Measurements from ENCODE around the gene XRN2. TPM values are rescaled to one million over a fixed set of nuclear protein-coding genes. Genes with fewer than 3 reads are reported as not detected.

XRN2 gene
- total RNA-seq = 10 to 100 TPM; 68.0 to 70.4 TPM

DNA sequence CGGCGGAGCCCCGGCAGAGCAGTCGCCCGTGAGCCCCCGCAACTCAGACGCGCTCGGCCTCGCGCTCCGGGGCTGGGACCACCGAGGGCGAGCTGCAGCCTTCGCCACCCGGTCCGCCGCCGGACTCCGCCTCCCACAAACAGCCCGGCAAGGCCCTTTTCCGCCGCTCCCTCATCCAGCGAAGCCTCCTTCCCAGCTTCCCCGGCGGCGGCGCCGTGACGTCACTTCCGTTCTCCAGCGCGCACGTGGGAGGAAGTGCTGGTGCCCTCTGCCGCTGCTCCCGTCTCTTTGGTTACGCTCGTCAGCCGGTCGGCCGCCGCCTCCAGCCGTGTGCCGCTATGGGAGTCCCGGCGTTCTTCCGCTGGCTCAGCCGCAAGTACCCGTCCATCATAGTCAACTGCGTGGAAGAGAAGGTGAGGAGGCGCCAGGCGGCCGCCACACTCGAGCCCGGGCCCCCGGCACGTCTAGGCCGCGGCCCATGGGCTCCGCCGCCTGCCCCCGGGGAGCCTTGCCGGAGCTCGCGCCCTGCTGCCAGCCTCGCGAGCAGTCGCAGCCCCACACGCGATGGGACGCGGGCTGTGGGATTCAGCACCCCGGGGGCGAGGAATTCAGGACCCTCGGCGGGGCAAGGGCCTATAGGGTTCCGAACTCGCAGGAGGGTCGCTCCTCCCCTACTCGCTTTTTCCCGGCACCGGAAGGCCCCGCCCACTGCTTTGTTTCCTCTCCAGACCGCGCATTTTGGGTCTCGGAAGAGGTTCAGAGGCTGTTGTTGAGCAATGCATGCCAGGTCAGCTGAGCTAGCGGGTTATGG, at the start of gene XRN2:
TSS of gene XRN2 (plus strand) at position 271 of the 811 bp plus-strand sequence. CDS start at position 339, 68 bp downstream.
- H3K27ac Mint-ChIP-seq = peak within 1 kb of the TSS; percentile 97
- peaks cover 2% of the 10 kb centered on the region for H3K9me3 Mint-ChIP-seq
- ChIA-PET CTCF (interaction anchor here (0.7 to 2.5 kb wide), 4 partner anchors 9 to 202 kb away, joined by 3 to 7 read pairs (median 4); no protein-coding TSS in a partner anchor), POLR2A (interaction anchor here (0.6 to 4.3 kb wide), 13 partner anchors 8 to 1251 kb away, joined by 3 to 21 read pairs (median 4); partner anchors contain the start of genes CFAP61 and CRNKL1)
- H3K27me3 Mint-ChIP-seq = peaks cover 4% of the 10 kb centered on the region
- peak; percentile 95 for DNase-seq
- peaks cover 33% of the 10 kb centered on the region for H3K36me3 Mint-ChIP-seq (ENCODE audit: low read depth)
- peak within 1 kb of the TSS; percentile 88 for H3K4me3 Mint-ChIP-seq
- H3K4me1 Mint-ChIP-seq = peaks cover 29% of the 10 kb centered on the region

DNA sequence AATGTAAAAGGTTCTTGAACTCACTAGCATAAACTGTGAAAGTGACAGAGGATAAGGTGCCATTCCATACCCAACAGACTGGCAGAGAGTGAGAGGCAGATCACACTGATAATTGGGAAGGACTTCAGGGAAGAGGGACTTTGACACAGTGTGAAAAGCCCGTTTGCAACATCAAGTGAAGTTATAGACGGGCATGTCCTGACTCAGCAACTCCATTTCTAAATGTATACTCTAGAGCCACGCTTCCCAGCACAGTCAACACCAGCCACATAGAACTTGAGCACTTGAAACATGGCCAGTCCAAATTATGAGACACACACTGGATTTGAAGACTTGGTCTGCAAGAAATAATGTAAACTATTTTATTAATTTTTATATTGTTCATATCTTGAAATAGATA, 45.9 kb upstream of the XRN2 start:
- ChIA-PET CTCF (interaction anchor here (0.7 kb wide), 1 partner anchor 13 kb away, joined by 4 read pairs; no protein-coding TSS in a partner anchor), POLR2A (no interaction called here)
- Mint-ChIP-seq H3K4me3 (no peak overlapping the region), H3K36me3 (ENCODE audit: low read depth) (no peaks in the 10 kb centered on the region), H3K27ac (no peak overlapping the region), H3K4me1 (no peaks in the 10 kb centered on the region), H3K27me3 (peaks cover 4% of the 10 kb centered on the region), H3K9me3 (no peaks in the 10 kb centered on the region)
- DNase-seq = no peak

DNA sequence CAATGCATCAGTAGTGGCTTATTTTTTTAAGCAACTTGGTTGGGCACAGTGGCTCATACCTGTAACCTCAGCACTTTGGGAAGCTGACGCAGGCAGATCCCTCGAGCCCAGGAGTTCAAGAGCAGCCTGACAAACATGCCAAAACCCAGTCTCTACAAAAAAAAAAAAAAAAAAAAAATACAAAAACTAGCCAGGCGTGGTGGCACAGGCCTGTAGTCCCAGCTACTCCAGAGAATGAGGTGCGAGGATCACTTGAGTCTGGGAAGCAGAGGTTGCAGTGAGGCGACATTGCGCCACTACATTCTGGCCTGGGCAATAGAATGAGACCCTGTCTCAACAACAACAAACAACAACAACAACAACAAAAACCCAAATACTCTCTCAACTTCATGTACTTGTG, 44.7 kb upstream of the XRN2 start:
- Mint-ChIP-seq H3K4me1 (no peaks in the 10 kb centered on the region), H3K27me3 (peaks cover 7% of the 10 kb centered on the region), H3K4me3 (no peak overlapping the region), H3K36me3 (ENCODE audit: low read depth) (no peaks in the 10 kb centered on the region), H3K27ac (no peak overlapping the region), H3K9me3 (no peaks in the 10 kb centered on the region)
- no peak for DNase-seq
- ChIA-PET CTCF (no interaction called here), POLR2A (no interaction called here)

DNA sequence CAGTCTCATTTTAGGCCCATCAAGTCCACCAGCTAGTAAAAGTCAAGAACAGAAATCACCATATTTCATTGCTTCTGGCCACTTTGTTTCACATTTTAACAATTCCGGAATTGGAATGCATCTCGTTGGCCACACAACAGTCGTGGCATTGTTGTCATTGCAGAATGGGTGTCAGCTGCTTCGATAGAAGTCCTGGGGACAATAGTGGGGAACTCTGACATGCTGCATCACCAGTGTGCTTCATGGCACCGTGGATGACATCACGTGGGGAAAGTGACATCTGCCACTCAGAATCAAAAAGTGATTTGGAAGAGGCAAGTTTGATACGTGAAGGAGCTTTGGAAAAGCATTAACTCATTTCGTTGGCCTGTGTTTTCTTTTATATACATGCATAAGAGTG, 43.8 kb upstream of the XRN2 start:
- H3K27ac Mint-ChIP-seq = no peak overlapping the region
- no peak for DNase-seq
- POLR2A ChIA-PET = no interaction called here

DNA sequence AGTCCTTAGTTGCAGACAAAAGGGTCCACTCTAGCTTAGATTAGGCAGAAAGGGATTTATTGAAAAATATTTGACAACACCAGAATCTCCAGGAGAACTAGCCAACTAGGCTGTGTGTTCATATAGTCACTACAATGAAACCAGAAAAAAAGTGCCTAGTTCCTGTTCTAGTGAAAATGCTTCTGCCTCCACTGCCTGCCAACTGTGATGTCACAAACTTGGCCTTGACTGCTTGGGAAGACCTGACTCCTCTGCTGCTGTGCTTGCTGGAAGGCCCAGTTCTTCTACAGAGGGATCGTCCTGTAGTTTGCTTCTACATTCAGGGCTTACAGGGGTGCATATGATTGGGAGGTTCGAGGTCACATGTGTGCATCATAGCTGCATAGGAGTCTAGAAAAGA, 40.3 kb upstream of the XRN2 start:
- POLR2A ChIA-PET = no interaction called here
- H3K27ac Mint-ChIP-seq = no peak overlapping the region
- no peak overlapping the region for H3K4me3 Mint-ChIP-seq
- no peaks in the 10 kb centered on the region for H3K4me1 Mint-ChIP-seq
- no peak for DNase-seq
- no peaks in the 10 kb centered on the region for H3K36me3 Mint-ChIP-seq (ENCODE audit: low read depth)
- H3K9me3 Mint-ChIP-seq = no peaks in the 10 kb centered on the region
- CTCF ChIA-PET = no interaction called here
- H3K27me3 Mint-ChIP-seq = peaks cover 7% of the 10 kb centered on the region

More for the DNA sequence above, 43.8 kb upstream of the XRN2 start:
- Mint-ChIP-seq H3K9me3 (no peaks in the 10 kb centered on the region), H3K4me1 (no peaks in the 10 kb centered on the region), H3K36me3 (ENCODE audit: low read depth) (no peaks in the 10 kb centered on the region), H3K4me3 (no peak overlapping the region), H3K27me3 (peaks cover 7% of the 10 kb centered on the region)
- CTCF ChIA-PET = no interaction called here

DNA sequence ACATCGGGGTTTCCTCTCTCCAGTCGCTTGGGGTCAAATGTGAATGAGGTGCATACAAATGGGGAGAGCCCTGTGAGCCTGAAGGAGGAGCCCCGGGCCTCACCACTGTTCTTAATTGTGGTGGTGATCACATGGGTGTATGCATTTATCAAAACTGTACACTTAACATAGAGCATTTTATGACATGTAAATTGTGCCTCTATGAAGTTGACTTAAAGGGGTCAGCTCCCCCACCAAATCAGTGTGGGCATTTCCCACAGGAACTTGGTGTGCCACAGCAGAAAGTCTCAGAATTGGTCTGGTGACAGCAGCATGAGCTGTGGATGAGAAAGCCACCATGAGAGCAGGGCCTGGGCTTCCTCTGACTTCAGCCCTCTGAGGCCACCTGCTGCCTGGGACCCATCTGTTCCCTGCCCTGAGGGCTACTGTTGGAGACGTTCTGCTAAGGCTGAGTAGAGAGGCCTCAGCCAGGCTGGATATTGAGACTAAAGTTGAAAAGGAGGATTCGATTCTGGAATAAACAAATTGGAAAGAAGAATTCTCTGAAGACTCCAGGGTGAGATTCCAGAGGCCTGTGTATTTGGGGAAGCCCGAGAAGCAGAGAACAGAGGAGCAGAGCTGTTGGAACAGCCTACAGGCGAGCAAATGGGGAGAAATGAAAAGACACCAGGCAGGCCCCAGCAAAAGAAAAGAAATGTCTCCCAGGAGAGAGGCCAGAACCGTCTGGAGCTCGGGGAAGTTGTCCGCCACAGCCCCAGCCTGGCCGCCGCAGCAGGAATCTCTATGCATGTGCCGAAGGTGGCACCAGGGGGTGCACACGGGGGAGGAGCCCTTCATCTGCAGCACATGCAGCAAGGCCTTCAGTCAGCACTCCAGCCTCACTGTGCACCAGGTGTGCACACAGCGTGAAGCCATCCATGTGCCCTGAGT, 37.6 kb upstream of the XRN2 start:
- POLR2A ChIA-PET = no interaction called here
- no peak overlapping the region for H3K4me3 Mint-ChIP-seq

DNA sequence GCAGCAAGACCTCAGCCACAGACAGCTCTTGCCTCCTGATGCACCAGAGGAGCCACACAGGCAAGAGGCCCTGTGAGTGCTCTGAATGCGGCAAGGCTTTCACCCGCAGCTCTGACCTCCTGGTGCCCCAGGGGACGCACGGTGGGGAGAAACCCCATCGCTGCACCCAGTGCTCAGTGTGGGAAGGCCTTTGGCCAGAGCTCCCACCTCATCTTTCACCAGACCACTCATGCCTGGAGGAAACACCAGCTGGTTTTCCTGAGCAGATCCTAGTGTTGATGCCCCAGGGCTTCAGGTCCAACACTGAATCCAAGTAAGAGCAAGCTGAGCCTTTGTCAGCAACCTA, 37.0 kb upstream of the XRN2 start:
- CTCF ChIA-PET = no interaction called here
- H3K27ac Mint-ChIP-seq = no peak overlapping the region
- H3K36me3 Mint-ChIP-seq (ENCODE audit: low read depth) = no peaks in the 10 kb centered on the region
- no peaks in the 10 kb centered on the region for H3K4me1 Mint-ChIP-seq
- POLR2A ChIA-PET = no interaction called here
- no peak overlapping the region for H3K4me3 Mint-ChIP-seq
- peaks cover 4% of the 10 kb centered on the region for H3K27me3 Mint-ChIP-seq
- DNase-seq = no peak
- no peaks in the 10 kb centered on the region for H3K9me3 Mint-ChIP-seq

More for the DNA sequence above, 37.6 kb upstream of the XRN2 start:
- CTCF ChIA-PET = no interaction called here
- no peak overlapping the region for H3K27ac Mint-ChIP-seq
- H3K36me3 Mint-ChIP-seq (ENCODE audit: low read depth) = no peaks in the 10 kb centered on the region
- H3K4me1 Mint-ChIP-seq = no peaks in the 10 kb centered on the region
- no peak for DNase-seq
- H3K27me3 Mint-ChIP-seq = peaks cover 7% of the 10 kb centered on the region
- H3K9me3 Mint-ChIP-seq = no peaks in the 10 kb centered on the region

GRCh38 chr20:21269772-21270171, 33.4 kb upstream of the XRN2 start:
- Mint-ChIP-seq H3K9me3 (no peaks in the 10 kb centered on the region), H3K4me3 (no peak overlapping the region), H3K27me3 (peaks cover 5% of the 10 kb centered on the region), H3K36me3 (ENCODE audit: low read depth) (no peaks in the 10 kb centered on the region), H3K27ac (no peak overlapping the region), H3K4me1 (no peaks in the 10 kb centered on the region)
- DNase-seq = no peak
- POLR2A ChIA-PET = no interaction called here
- CTCF ChIA-PET = interaction anchor here (0.6 kb wide), 1 partner anchor 13 kb away, joined by 4 read pairs; no protein-coding TSS in a partner anchor

DNA sequence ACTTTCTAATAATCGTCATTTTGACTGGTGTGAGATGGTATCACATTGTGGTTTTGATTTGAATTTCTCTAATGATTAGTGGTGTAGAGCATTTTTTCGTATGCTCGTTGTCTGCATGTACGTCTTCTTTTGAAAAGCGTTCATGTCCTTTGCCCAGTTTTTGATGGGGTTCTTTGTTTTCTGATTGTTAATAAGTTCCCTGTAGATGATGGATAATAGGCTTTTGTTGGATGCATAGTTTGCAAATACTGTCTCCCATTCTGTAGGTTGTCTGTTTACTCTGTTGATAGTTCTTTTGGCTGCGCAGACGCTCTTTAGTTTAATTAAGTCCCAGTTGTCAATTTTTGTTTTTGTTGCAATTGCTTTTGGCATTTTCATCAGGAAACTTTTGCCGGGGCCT, 32.3 kb upstream of the XRN2 start:
- H3K4me1 Mint-ChIP-seq = no peaks in the 10 kb centered on the region
- H3K36me3 Mint-ChIP-seq (ENCODE audit: low read depth) = no peaks in the 10 kb centered on the region
- POLR2A ChIA-PET = no interaction called here
- DNase-seq = no peak
- CTCF ChIA-PET = no interaction called here
- H3K9me3 Mint-ChIP-seq = no peaks in the 10 kb centered on the region
- H3K27me3 Mint-ChIP-seq = peaks cover 5% of the 10 kb centered on the region
- H3K4me3 Mint-ChIP-seq = no peak overlapping the region
- H3K27ac Mint-ChIP-seq = no peak overlapping the region

GRCh38 chr20:21272279-21272678, 30.9 kb upstream of the XRN2 start:
- Mint-ChIP-seq H3K27ac (no peak overlapping the region), H3K4me1 (no peaks in the 10 kb centered on the region), H3K9me3 (no peaks in the 10 kb centered on the region), H3K4me3 (no peak overlapping the region), H3K36me3 (ENCODE audit: low read depth) (no peaks in the 10 kb centered on the region), H3K27me3 (peaks cover 6% of the 10 kb centered on the region)
- ChIA-PET CTCF (no interaction called here), POLR2A (no interaction called here)
- no peak for DNase-seq

GRCh38 chr20:21272679-21273078, 30.5 kb upstream of the XRN2 start:
- H3K4me1 Mint-ChIP-seq = no peaks in the 10 kb centered on the region
- no peak for DNase-seq
- H3K27me3 Mint-ChIP-seq = peaks cover 6% of the 10 kb centered on the region
- ChIA-PET CTCF (no interaction called here), POLR2A (no interaction called here)
- H3K4me3 Mint-ChIP-seq = no peak overlapping the region
- H3K27ac Mint-ChIP-seq = no peak overlapping the region
- no peaks in the 10 kb centered on the region for H3K36me3 Mint-ChIP-seq (ENCODE audit: low read depth)
- H3K9me3 Mint-ChIP-seq = no peaks in the 10 kb centered on the region

GRCh38 chr20:21273755-21274386, 29.3 kb upstream of the XRN2 start:
- Mint-ChIP-seq H3K27me3 (peaks cover 9% of the 10 kb centered on the region), H3K27ac (no peak overlapping the region), H3K4me1 (no peaks in the 10 kb centered on the region), H3K36me3 (ENCODE audit: low read depth) (no peaks in the 10 kb centered on the region), H3K4me3 (no peak overlapping the region), H3K9me3 (no peaks in the 10 kb centered on the region)
- CTCF ChIA-PET = interaction anchor here (0.6 kb wide), 1 partner anchor 1661 kb away, joined by 3 read pairs; no protein-coding TSS in a partner anchor
- POLR2A ChIA-PET = no interaction called here
- DNase-seq = no peak

- H3K4me3 Mint-ChIP-seq = no peak overlapping the region
- no peak for DNase-seq
- peaks cover 25% of the 10 kb centered on the region for H3K27me3 Mint-ChIP-seq
- no peaks in the 10 kb centered on the region for H3K9me3 Mint-ChIP-seq
- no peaks in the 10 kb centered on the region for H3K4me1 Mint-ChIP-seq
- CTCF ChIA-PET = interaction anchor here (0.5 kb wide), 1 partner anchor 44 kb away, joined by 3 read pairs; no protein-coding TSS in a partner anchor
- no peak overlapping the region for H3K27ac Mint-ChIP-seq
- POLR2A ChIA-PET = no interaction called here
- H3K36me3 Mint-ChIP-seq (ENCODE audit: low read depth) = no peaks in the 10 kb centered on the region
These were observed 24.3 kb upstream of the XRN2 start for GRCh38 chr20:21278829-21279228.
